IPS-18c (cell line): ENCODE measurements around the gene DZIP1L.
"Not testable (repeated sequence)": the region's sequence is repeated elsewhere in the genome, so short reads cannot be mapped to it uniquely, and the experiment has no call there.

Source experiments
- H3K4me3 ChIP-seq: 2 replicates; pipeline ENCODE4 v1.7.0; 2013; ENCODE audit warnings: low read depth, mild to moderate bottlenecking, low read length, moderate library complexity; ENCODE audit not compliant: insufficient read depth
- H3K9me3 ChIP-seq: one replicate; pipeline ENCODE4 v1.6.1; 2013; ENCODE audit warnings: mild to moderate bottlenecking, low read length, moderate library complexity; ENCODE audit not compliant: control insufficient read depth, insufficient read depth

DZIP1L gene

GRCh38 chr3:138124188-138124587 is 8.8 kb upstream of the DZIP1L start:
- Histone ChIP-seq H3K4me3 (no peak overlapping the region), H3K9me3 (peaks cover 3% of the 10 kb centered on the region)

GRCh38 chr3:138119423-138119766 is 4.0 kb upstream of the DZIP1L start:
- Histone ChIP-seq H3K4me3 (no peak overlapping the region), H3K9me3 (peaks cover 5% of the 10 kb centered on the region)

- H3K9me3 ChIP-seq = peaks cover 2% of the 10 kb centered on the region
These were observed 3.4 kb upstream of the DZIP1L start for GRCh38 chr3:138118612-138119422.

GRCh38 chr3:138114431-138114918 is 933 bp downstream of the DZIP1L start:
- peak overlapping the region; percentile 88 for H3K4me3 ChIP-seq
- peaks cover 2% of the 10 kb centered on the region for H3K9me3 ChIP-seq

More at GRCh38 chr3:138118612-138119422, 3.4 kb upstream of the DZIP1L start:
- no peak overlapping the region for H3K4me3 ChIP-seq

GRCh38 chr3:138113326-138113725 is 2.1 kb downstream of the DZIP1L start:
- no peak overlapping the region for H3K4me3 ChIP-seq

GRCh38 chr3:138112362-138112761 is 3.0 kb downstream of the DZIP1L start:
- no peak overlapping the region for H3K4me3 ChIP-seq
- H3K9me3 ChIP-seq = peaks cover 2% of the 10 kb centered on the region

More at GRCh38 chr3:138113326-138113725, 2.1 kb downstream of the DZIP1L start:
- H3K9me3 ChIP-seq = peaks cover 2% of the 10 kb centered on the region

- Histone ChIP-seq H3K4me3 (no peak overlapping the region), H3K9me3 (no peaks in the 10 kb centered on the region)
These were observed 9.8 kb downstream of the DZIP1L start for GRCh38 chr3:138105598-138105997.

GRCh38 chr3:138103466-138103865 is 11.9 kb downstream of the DZIP1L start:
- Histone ChIP-seq H3K4me3 (no peak overlapping the region), H3K9me3 (no peaks in the 10 kb centered on the region)

GRCh38 chr3:138101351-138101940 is 14.0 kb downstream of the DZIP1L start:
- not testable (repeated sequence) for H3K9me3 ChIP-seq, H3K4me3 ChIP-seq

GRCh38 chr3:138099417-138099816 is 16.0 kb downstream of the DZIP1L start:
- H3K9me3 ChIP-seq = no peaks in the 10 kb centered on the region
- H3K4me3 ChIP-seq = no peak overlapping the region

- no peaks in the 10 kb centered on the region for H3K9me3 ChIP-seq
- H3K4me3 ChIP-seq = no peak overlapping the region
These were observed 17.9 kb downstream of the DZIP1L start for GRCh38 chr3:138097192-138098172.

GRCh38 chr3:138093721-138094120 is 21.7 kb downstream of the DZIP1L start:
- no peaks in the 10 kb centered on the region for H3K9me3 ChIP-seq
- H3K4me3 ChIP-seq = no peak overlapping the region

- no peak overlapping the region for H3K4me3 ChIP-seq
- no peaks in the 10 kb centered on the region for H3K9me3 ChIP-seq
These were observed 23.4 kb downstream of the DZIP1L start for GRCh38 chr3:138092023-138092422.

GRCh38 chr3:138089091-138089490 is 26.3 kb downstream of the DZIP1L start:
- H3K9me3 ChIP-seq = no peaks in the 10 kb centered on the region
- no peak overlapping the region for H3K4me3 ChIP-seq

GRCh38 chr3:138085745-138086144 is 29.7 kb downstream of the DZIP1L start:
- H3K4me3 ChIP-seq, H3K9me3 ChIP-seq: not testable (repeated sequence)

- H3K9me3 ChIP-seq = no peaks in the 10 kb centered on the region
- no peak overlapping the region for H3K4me3 ChIP-seq
These were observed 31.2 kb downstream of the DZIP1L start for GRCh38 chr3:138084196-138084595.

GRCh38 chr3:138082992-138083386 is 32.4 kb downstream of the DZIP1L start:
- Histone ChIP-seq H3K4me3 (no peak overlapping the region), H3K9me3 (no peaks in the 10 kb centered on the region)
